Mammary epithelial cell (primary cell): ENCODE data around the gene SLC35F2.

ENCODE experiments used
- CTCF ChIP-seq, 2 donors: IDR thresholded peaks in 1 of 2; conservative IDR thresholded peaks in 1 of 2; 2 replicates each; pipeline ENCODE4 v1.5.1; 2011 to 2012; ENCODE audit warnings: inconsistent platforms in 2 of 2, low read length in 2 of 2, mild to moderate bottlenecking in 2 of 2, control low read depth in 1 of 2, low read depth in 1 of 2; ENCODE audit not compliant: insufficient read depth in 1 of 2; ENCODE audit errors: extremely low read depth in 1 of 2
- EZH2 ChIP-seq: IDR thresholded peaks from 2 replicates; pipeline ENCODE4 v1.6.1; 2012; ENCODE audit warnings: low read length, inconsistent platforms, borderline replicate concordance

DNA sequence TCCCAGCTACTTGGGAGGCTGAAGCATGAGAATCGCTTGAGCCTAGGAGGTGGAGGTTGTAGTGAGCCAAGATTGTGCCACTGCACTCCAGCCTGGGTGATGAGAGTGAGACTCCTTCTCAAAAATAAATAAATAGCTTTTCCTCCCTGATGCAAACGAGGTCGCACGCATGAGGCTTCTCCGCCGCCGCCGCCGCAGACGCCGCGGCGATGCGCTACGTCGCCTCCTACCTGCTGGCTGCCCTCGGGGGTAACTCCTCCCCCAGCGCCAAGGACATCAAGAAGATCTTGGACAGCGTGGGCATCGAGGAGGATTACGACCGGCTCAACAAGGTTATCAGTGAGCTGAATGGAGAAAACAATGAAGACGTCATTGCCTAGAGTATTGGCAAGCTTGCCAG, 49.6 kb upstream of the SLC35F2 start:
- TF ChIP-seq CTCF (conservative IDR thresholded peaks at IDR 0.05 in 1 of 2, IDR thresholded peaks at IDR 0.05 in 1 of 2; ENCODE audit: extremely low read depth in 1 of 2, insufficient read depth in 1 of 2, low read depth in 1 of 2, low read length in 2 of 2) (no peak), EZH2 (no peak)
